IPS DF 6.9 (cell line): ENCODE results near the gene MPV17.
"Not testable (repeated sequence)": the region's sequence is repeated elsewhere in the genome, so short reads cannot be mapped to it uniquely, and the experiment has no call there.

Experiments used
- DNase-seq: peaks from one replicate; pipeline ENCODE4 v3.0.0-alpha.2; 2013; ENCODE audit warnings: low read depth, low spot score
- H3K27ac ChIP-seq: one replicate; pipeline ENCODE4 v1.5.1; 2013; ENCODE audit warnings: low read length, control low read depth
- H3K27me3 ChIP-seq: 2 replicates; pipeline ENCODE4 v1.6.1; 2013; ENCODE audit warnings: mild to moderate bottlenecking, low read length; ENCODE audit not compliant: control insufficient read depth, insufficient read depth
- H3K36me3 ChIP-seq: 2 replicates; pipeline ENCODE4 v1.6.1; 2013; ENCODE audit warnings: low read length; ENCODE audit not compliant: control insufficient read depth, insufficient read depth
- H3K4me1 ChIP-seq: 2 replicates; pipeline ENCODE4 v1.6.1; 2013; ENCODE audit warnings: low read length; ENCODE audit not compliant: control insufficient read depth, insufficient read depth
- H3K4me3 ChIP-seq: 2 replicates; pipeline ENCODE4 v1.5.1; 2013; ENCODE audit warnings: mild to moderate bottlenecking, low read length
- H3K9me3 ChIP-seq: 2 replicates; pipeline ENCODE4 v1.6.1; 2013; ENCODE audit warnings: low read length, inconsistent platforms; ENCODE audit not compliant: control insufficient read depth, insufficient read depth
- WGBS: extraction: QIAGEN DNeasy Blood & Tissue Kit; methylation state at CpG from one replicate; pipeline ENCODE4 v1.1.7; 2013; ENCODE audit warnings: mixed read lengths, missing lambda C conversion rate; ENCODE audit not compliant: insufficient read length, insufficient coverage; 5-methylcytosine and 5-hydroxymethylcytosine counted together

The MPV17 gene

DNA sequence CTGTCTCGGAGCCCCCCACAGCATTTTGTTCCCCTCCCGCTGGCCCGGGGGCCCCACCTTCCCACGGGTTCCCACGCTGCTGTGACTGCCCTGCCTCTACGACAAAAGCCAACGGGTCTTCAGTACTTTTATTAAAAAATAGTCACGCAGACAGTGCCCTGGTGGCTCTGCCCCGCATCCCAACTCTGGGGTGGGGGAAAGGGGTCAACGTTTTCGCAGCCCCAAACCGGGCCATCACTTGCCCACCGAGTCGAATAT, 15.7 kb downstream of the MPV17 start:
- DNase-seq, result no peak
- peaks cover 22% of the 10 kb centered on the region for H3K27me3 ChIP-seq
- peak overlapping the region; percentile 18; the same call in 1 of the 2 replicates for H3K4me3 ChIP-seq
- H3K36me3 ChIP-seq, result no peaks in the 10 kb centered on the region
- WGBS, result no CpG with 5 or more reads among the region's 14 CpGs
- H3K4me1 ChIP-seq, result peaks cover 8% of the 10 kb centered on the region
- H3K27ac ChIP-seq, result no peak overlapping the region
- H3K9me3 ChIP-seq, result no peaks in the 10 kb centered on the region

DNA sequence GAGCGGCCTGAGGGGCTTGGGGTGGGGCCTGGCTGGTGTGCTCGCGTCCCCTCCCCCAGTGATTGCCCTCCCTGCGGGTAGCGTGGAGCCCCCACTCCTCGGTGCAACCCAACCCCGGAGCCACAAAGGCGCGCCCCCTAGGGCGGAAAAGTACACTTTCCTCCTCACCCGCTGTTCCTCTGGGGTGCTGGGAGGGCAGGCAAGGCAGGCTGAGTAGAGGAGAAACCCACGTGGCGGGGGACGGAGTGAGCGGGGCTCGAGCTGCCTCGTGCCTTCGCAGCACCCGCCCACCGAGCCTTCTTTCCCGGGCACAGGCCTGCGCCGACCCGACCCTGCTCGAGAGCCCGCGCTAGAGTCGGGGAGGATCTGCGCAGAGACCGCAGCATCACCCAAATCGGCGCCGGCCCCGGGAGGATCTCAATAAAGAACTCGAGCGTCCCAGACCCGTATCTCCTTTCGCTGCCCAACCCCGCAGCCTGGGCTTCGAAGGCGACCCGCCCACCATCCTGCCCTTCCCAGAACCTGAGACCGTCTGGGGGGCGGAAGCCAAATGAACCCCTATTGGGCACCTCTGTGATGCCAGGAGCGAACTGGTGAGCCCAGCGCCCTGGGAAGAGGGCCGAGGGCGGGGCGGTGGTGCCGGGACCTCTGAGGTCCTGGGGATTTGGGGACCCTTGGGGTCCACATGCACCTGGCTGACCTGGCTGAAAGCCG, 16.2 kb downstream of the MPV17 start:
- H3K27me3 ChIP-seq, result peaks cover 22% of the 10 kb centered on the region
- DNase-seq, result no peak
- no CpG with 5 or more reads among the region's 51 CpGs for WGBS
- peaks cover 8% of the 10 kb centered on the region for H3K4me1 ChIP-seq
- H3K27ac ChIP-seq, result no peak overlapping the region
- no peak overlapping the region; the same call in 1 of the 2 replicates for H3K4me3 ChIP-seq
- H3K9me3 ChIP-seq, result no peaks in the 10 kb centered on the region
- H3K36me3 ChIP-seq, result no peaks in the 10 kb centered on the region

DNA sequence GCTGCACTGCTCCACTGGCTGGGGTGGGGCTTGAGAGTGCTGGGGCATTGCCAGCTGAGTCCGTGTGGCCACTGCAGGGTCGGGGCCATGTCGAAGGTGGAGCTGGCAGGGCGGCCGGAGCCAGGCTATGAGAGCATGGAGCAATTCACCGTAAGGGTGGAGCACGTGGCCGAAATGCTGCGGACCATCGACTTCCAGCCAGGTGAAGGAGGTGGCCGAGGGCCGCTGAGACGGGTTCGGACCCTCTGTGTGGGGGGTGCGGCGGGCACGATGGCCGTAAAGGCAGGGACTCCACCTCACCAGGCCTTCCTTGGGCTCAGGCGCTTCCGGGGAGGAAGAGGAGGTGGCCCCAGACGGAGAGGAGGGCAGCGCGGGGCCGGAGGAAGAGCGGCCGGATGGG, 16.8 kb downstream of the MPV17 start:
- no peaks in the 10 kb centered on the region for H3K9me3 ChIP-seq

DNA sequence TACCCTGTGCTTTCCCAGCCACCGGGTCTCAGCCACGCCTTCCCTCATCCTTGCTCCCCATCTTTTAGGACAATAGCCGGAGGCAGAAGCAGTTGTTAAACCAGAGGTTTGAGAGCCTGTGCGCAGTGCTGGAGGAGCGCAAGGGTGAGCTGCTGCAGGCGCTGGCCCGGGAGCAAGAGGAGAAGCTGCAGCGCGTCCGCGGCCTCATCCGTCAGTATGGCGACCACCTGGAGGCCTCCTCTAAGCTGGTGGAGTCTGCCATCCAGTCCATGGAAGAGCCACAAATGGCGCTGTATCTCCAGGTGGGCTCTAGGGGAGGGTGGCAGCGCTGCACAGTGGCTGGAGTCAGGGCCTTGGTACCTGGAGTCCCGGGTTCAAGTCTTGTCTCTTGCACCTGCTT, 17.4 kb downstream of the MPV17 start:
- H3K27me3 ChIP-seq, result peaks cover 22% of the 10 kb centered on the region
- WGBS, result no CpG with 5 or more reads among the region's 16 CpGs

More for the DNA sequence above, 16.8 kb downstream of the MPV17 start:
- no peak overlapping the region for H3K4me3 ChIP-seq
- WGBS, result no CpG with 5 or more reads among the region's 26 CpGs
- H3K27me3 ChIP-seq, result peaks cover 22% of the 10 kb centered on the region
- no peak overlapping the region for H3K27ac ChIP-seq
- H3K36me3 ChIP-seq, result no peaks in the 10 kb centered on the region
- H3K4me1 ChIP-seq, result peaks cover 8% of the 10 kb centered on the region
- no peak for DNase-seq

DNA sequence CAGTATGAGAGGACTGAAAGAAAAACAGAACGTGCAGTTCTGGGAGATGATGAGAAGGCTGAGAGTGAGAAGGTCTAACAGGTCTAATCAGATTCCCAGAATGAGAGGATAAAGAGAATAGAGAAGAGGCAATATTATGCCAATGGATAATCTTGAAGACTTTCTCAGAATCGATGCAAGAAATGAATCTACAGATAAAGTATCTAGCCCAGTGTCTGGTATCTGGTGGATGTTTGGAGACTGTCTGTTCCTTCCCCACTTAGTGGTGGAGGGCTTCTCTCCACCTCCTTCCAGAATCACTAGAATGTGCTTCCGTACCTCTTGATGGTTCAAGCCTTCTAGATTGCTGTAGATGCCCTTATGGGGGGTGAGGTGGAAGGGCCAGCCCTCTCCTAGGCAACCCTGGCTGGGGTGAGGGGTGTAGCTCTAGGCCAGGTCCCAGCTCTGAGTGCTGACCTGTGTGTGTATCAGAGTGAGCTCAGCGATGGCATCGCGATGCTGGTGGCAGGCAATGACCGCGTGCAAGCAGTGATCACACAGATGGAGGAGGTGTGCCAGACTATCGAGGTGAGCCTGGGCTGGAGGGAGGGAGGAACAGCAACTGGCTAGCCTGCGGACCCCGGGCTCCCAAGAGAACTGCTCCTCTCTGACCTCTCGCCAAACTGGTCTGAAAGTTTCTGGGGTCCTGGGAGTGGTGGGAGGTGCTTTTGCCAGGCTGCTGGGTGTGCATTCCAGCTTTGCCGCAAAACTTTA, 18.2 kb downstream of the MPV17 start:
- no peak overlapping the region for H3K4me3 ChIP-seq
- no CpG with 5 or more reads among the region's 13 CpGs for WGBS
- peaks cover 22% of the 10 kb centered on the region for H3K27me3 ChIP-seq
- DNase-seq, result no peak
- no peak overlapping the region for H3K27ac ChIP-seq
- no peaks in the 10 kb centered on the region for H3K9me3 ChIP-seq
- peaks cover 8% of the 10 kb centered on the region for H3K4me1 ChIP-seq
- no peaks in the 10 kb centered on the region for H3K36me3 ChIP-seq

More for the DNA sequence above, 17.4 kb downstream of the MPV17 start:
- Histone ChIP-seq H3K9me3 (no peaks in the 10 kb centered on the region), H3K4me1 (peaks cover 8% of the 10 kb centered on the region), H3K4me3 (no peak overlapping the region), H3K36me3 (no peaks in the 10 kb centered on the region), H3K27ac (no peak overlapping the region)
- DNase-seq, result no peak

DNA sequence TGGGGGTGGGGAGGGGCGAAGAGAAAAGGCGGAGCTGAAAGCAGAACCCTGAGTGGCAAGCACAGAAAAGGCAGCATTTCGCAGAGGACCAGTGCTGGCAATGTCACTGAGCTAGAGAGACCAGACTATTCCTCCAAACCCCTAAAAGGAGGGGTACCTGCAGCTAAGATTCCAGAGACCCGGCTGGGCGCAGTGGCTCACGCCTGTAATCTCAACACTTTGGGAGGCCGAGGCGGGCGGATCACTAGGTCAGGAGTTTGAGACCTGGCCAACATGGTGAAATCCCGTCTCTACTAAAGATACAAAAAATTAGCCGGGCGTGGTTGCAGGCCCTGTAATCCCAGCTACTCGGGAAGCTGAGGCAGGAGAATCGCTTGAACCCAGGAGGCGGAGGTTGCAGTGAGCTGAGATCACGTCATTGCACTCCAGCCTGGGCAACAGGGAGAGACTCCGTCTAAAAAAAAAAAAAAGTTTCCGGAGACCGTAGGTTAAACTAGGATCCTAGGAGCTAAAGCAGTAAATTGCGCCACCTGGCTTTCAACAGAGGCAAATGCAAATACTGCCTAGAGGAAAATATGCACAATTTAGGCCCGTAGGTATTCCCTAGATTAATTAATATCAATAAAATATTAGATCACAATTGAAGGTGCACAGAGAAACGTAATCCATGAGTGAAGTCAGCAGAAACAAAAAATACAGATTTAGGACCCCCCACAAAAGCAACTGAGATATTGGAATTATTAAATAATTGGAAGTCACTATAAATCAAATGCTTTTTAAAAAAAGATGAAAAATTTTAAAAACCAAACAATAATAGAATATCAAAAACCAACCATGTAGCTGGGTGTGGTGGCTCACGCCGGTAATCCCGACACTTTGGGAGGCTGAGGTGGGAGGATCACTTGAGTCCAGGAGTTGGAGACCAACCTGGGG, 19.5 kb downstream of the MPV17 start:
- no peak overlapping the region for H3K27ac ChIP-seq
- no CpG with 5 or more reads among the region's 25 CpGs for WGBS

DNA sequence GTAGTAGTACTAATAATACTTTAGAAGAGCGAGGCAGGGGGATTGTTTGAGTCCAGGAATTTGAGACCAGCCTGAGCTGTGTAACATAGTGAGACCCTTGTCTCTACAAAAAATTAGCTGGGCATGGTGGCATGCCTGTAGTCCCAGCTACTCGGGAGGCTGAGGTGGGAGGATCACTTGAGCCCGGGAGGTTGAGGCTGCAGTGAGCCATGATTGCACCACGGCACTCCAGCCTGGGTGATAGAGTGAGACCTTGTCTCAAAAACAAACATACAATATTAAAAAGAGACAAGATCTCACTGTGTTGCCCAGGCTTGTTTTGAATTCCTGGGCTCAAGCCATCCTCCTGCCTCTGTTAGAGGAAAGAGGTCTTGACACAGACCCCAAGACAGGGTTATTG, 22.3 kb downstream of the MPV17 start:
- H3K27me3 ChIP-seq, DNase-seq: not testable (repeated sequence)

More for the DNA sequence above, 19.5 kb downstream of the MPV17 start:
- no peaks in the 10 kb centered on the region for H3K9me3 ChIP-seq
- H3K4me3 ChIP-seq, result no peak overlapping the region
- peaks cover 8% of the 10 kb centered on the region for H3K4me1 ChIP-seq
- H3K27me3 ChIP-seq, result peaks cover 21% of the 10 kb centered on the region
- DNase-seq, result no peak
- no peaks in the 10 kb centered on the region for H3K36me3 ChIP-seq

DNA sequence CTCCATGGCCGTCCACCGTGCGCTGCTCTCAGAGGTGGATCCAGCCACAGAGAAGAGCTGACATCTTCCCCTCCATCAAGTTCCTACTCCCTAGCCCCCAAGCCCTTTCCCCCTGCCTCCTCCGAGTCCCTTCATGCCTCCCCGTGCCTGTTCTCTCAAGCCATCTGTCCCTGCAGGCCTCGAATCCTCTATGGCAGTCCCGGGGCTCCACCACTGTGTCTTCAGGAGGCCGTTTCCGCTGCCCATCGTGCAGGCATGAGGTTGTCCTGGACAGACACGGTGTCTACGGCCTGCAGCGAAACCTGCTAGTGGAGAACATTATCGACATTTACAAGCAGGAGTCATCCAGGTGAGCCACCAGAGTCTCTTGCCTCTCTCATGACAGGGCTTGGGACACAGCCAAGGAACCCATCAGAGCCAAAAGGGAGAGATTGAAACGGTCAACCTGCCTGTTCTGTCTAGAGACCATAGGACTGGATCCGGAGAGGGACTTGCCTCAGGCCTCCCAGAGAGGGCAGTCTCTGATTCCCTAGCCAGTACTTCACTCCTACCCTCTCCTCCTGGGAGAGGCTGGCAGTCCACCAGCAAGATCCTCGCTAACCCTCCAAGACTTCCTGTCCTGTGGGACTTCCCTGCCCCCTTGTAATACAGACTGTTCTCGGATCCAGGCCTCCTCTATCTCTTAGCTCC, 24.4 kb downstream of the MPV17 start:
- no peaks in the 10 kb centered on the region for H3K27me3 ChIP-seq
- no peak overlapping the region for H3K27ac ChIP-seq
- H3K4me3 ChIP-seq, result no peak overlapping the region
- no peaks in the 10 kb centered on the region; the same call in 1 of the 2 replicates for H3K4me1 ChIP-seq
- H3K36me3 ChIP-seq, result no peaks in the 10 kb centered on the region
- no peaks in the 10 kb centered on the region for H3K9me3 ChIP-seq
- no CpG with 5 or more reads among the region's 18 CpGs for WGBS
- no peak for DNase-seq

More for the DNA sequence above, 22.3 kb downstream of the MPV17 start:
- no CpG with 5 or more reads among the region's 4 CpGs for WGBS
- H3K36me3 ChIP-seq, H3K4me3 ChIP-seq, H3K27ac ChIP-seq, H3K4me1 ChIP-seq, H3K9me3 ChIP-seq: not testable (repeated sequence)

DNA sequence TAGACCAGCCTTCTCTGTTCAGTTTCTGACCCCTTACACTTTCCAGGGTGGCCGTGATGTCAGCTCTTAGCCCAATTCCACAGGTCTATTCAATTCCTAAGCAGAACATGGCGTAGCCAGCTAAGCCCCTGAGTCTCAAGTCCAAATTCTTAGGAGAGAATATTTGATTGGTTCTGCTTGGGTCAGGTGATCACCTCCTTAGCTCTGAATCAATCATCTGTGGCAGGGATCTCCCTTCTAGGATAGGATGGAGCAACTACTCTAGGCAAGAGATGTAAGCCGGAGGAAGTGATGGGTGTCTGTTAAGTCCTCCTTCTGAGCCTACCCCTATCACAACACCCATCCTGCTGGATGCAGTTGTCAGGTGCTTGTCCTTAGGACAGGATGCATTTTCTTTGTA, 25.7 kb downstream of the MPV17 start:
- no CpG with 5 or more reads among the region's 3 CpGs for WGBS
- Histone ChIP-seq H3K27me3 (no peaks in the 10 kb centered on the region), H3K36me3 (no peaks in the 10 kb centered on the region), H3K27ac (no peak overlapping the region), H3K4me3 (no peak overlapping the region), H3K4me1 (no peaks in the 10 kb centered on the region), H3K9me3 (no peaks in the 10 kb centered on the region)
- DNase-seq, result no peak

DNA sequence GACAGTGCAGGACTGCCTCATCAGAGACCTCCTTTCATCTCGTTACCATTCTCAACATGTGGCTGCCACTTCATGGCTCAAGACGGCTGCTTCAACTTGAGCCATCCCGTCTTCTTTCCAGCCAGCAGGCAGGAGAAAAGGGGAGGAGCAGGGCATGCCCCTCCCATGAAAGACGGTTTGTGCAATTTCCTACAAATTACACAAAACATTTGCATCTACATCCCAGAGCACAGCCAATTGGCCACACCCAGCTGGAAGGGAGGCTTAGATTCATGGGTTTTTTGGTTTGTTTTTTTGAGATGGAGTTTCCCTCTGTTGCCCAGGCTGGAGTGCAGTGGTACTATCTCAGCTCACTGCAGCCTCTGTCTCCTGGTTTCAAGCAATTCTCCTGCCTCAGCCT, 26.4 kb downstream of the MPV17 start:
- no peaks in the 10 kb centered on the region for H3K36me3 ChIP-seq
- H3K27ac ChIP-seq, result no peak overlapping the region
- no peaks in the 10 kb centered on the region for H3K9me3 ChIP-seq
- H3K4me3 ChIP-seq, result no peak overlapping the region
- no CpG with 5 or more reads among the region's 4 CpGs for WGBS
- no peaks in the 10 kb centered on the region for H3K27me3 ChIP-seq
- DNase-seq, result no peak
- no peaks in the 10 kb centered on the region for H3K4me1 ChIP-seq
